ENCODE measurements around the gene ROBO2. TPM values are rescaled to one million over a fixed set of nuclear protein-coding genes. Genes with fewer than 3 reads are reported as not detected.
"Not testable (repeated sequence)": the region's sequence is repeated elsewhere in the genome, so short reads cannot be mapped to it uniquely, and the experiment has no call there.

ROBO2 gene
- total RNA-seq, 2 experiments from 2014 or later, result not detected

DNA sequence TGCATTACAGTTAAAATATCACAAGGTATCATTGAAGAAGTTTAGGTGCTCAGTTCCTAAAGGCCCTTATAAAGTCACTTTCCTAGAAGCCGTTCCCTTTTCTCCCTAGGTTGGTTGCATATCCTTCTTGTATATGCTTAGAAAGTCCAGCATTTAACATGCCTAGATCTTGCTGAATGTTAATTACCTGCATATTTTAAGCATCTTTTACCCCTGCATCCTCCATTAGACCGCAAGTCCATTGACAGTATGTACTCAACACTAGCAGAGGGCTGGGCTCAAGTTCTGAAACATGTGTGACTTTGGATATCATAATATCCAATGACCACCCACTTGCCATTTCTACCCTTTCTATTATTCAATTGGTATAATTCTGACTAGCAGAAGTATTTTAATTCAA, 336.6 kb downstream of the ROBO2 start:
- Mint-ChIP-seq H3K4me3 (no peak overlapping the region), H3K27ac (no peak overlapping the region), H3K4me1 (ENCODE audit: low read depth) (no peaks in the 10 kb centered on the region), H3K36me3 (ENCODE audit: low read depth) (no peaks in the 10 kb centered on the region), H3K27me3 (ENCODE audit: low read depth) (no peaks in the 10 kb centered on the region), H3K9me3 (peaks cover 6% of the 10 kb centered on the region)
- intact Hi-C loops (cut with micrococcal nuclease), result no loop called here
- no peak for DNase-seq
- CTCF ChIA-PET, result no interaction called here

DNA sequence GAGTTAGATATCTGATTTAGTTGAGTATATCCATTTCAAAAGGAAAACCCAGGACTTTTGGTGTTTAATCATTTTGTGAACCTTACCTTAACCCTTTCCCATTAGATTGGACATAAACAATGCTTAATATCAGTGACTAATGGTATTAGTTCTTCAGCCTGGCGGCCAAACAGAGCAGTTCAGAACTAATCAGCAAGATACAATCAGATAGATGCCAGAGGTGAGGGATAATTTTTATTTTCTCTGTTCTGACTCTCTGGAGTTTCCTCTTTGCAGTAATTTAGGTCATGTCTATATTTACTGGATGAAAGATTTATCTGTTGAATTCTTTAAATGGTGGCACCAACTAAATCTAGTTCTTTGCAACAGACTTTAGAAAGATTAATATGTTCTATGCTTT, 337.8 kb downstream of the ROBO2 start:
- CTCF ChIA-PET, result no interaction called here
- H3K9me3 Mint-ChIP-seq, result peaks cover 10% of the 10 kb centered on the region
- no peak for DNase-seq
- H3K27ac Mint-ChIP-seq, result no peak overlapping the region
- no peaks in the 10 kb centered on the region for H3K4me1 Mint-ChIP-seq (ENCODE audit: low read depth)
- intact Hi-C loops (cut with micrococcal nuclease), result no loop called here
- H3K27me3 Mint-ChIP-seq (ENCODE audit: low read depth), result no peaks in the 10 kb centered on the region
- H3K4me3 Mint-ChIP-seq, result no peak overlapping the region
- H3K36me3 Mint-ChIP-seq (ENCODE audit: low read depth), result no peaks in the 10 kb centered on the region

- no peaks in the 10 kb centered on the region for H3K4me1 Mint-ChIP-seq (ENCODE audit: low read depth)
- H3K27ac Mint-ChIP-seq, result no peak overlapping the region
- no peak overlapping the region for H3K4me3 Mint-ChIP-seq
- H3K36me3 Mint-ChIP-seq (ENCODE audit: low read depth), result no peaks in the 10 kb centered on the region
- no peaks in the 10 kb centered on the region for H3K27me3 Mint-ChIP-seq (ENCODE audit: low read depth)
- no peak for DNase-seq
- H3K9me3 Mint-ChIP-seq, result peaks cover 9% of the 10 kb centered on the region
- CTCF ChIA-PET, result no interaction called here
- intact Hi-C loops (cut with micrococcal nuclease), result no loop called here
Measured at GRCh38 chr3:77380136-77380535, 340.2 kb downstream of the ROBO2 start.

- H3K9me3 Mint-ChIP-seq, result peaks cover 9% of the 10 kb centered on the region
- DNase-seq, result no peak
- no peak overlapping the region for H3K27ac Mint-ChIP-seq
- no peaks in the 10 kb centered on the region for H3K36me3 Mint-ChIP-seq (ENCODE audit: low read depth)
- no peak overlapping the region for H3K4me3 Mint-ChIP-seq
- H3K27me3 Mint-ChIP-seq (ENCODE audit: low read depth), result no peaks in the 10 kb centered on the region
- no peaks in the 10 kb centered on the region for H3K4me1 Mint-ChIP-seq (ENCODE audit: low read depth)
- CTCF ChIA-PET, result no interaction called here
- intact Hi-C loops (cut with micrococcal nuclease), result no loop called here
Measured at GRCh38 chr3:77381431-77381830, 341.5 kb downstream of the ROBO2 start.

DNA sequence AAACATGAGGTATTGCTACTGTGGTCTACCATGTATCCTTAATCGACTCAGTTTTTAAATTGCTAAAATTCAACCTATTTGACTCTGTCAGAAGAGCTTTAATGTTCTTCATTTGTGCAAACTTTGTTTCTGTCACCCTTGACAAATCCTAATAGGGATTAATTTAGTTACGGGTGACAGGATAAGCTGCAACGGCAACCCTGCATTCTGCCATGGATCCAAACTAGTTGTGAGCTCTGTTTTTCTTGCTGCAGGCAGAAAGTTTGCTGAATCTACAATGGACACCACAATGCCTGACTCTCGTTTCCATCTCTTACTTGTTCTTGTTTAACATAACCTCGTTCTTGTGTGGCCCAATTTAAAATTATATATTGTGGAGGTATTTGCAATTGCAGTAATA, 352.3 kb downstream of the ROBO2 start:
- intact Hi-C loops (cut with micrococcal nuclease), result no loop called here
- Mint-ChIP-seq H3K27ac (no peak overlapping the region), H3K4me1 (ENCODE audit: low read depth) (no peaks in the 10 kb centered on the region), H3K9me3 (peaks cover 5% of the 10 kb centered on the region), H3K27me3 (ENCODE audit: low read depth) (no peaks in the 10 kb centered on the region), H3K36me3 (ENCODE audit: low read depth) (no peaks in the 10 kb centered on the region), H3K4me3 (no peak overlapping the region)
- CTCF ChIA-PET, result no interaction called here
- DNase-seq, result no peak

- Mint-ChIP-seq H3K36me3 (ENCODE audit: low read depth) (no peaks in the 10 kb centered on the region), H3K9me3 (peaks cover 3% of the 10 kb centered on the region), H3K4me1 (ENCODE audit: low read depth) (no peaks in the 10 kb centered on the region), H3K4me3 (no peak overlapping the region), H3K27ac (no peak overlapping the region), H3K27me3 (ENCODE audit: low read depth) (no peaks in the 10 kb centered on the region)
- CTCF ChIA-PET, result interaction anchor here (0.7 kb wide), 1 partner anchor 68 kb away, joined by 3 read pairs; no protein-coding TSS in a partner anchor
- no peak for DNase-seq
- intact Hi-C loops (cut with micrococcal nuclease), result no loop called here
Measured at GRCh38 chr3:77394046-77394445, 354.1 kb downstream of the ROBO2 start.

DNA sequence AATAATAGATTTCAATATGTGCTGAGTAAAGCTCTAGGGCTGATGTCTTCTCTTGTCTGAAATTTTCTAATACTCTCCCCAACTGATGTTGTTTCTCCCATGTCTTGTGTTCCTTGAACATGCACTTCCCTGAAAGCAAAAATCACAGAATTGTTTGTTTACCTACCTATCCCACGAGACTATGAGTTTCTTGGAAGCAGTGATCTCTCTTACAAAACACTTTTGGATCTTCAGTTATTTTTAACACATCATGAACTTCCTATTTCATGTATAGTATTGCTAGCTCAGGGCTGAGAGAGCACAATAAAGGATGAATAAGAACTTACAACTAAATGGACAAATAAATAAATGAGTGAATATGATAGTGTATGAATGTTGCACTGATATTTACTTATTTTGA, 365.0 kb downstream of the ROBO2 start:
- H3K27ac Mint-ChIP-seq, result no peak overlapping the region
- no peak overlapping the region for H3K4me3 Mint-ChIP-seq
- intact Hi-C loops (cut with micrococcal nuclease), result no loop called here
- DNase-seq, result no peak
- H3K9me3 Mint-ChIP-seq, result peaks cover 1% of the 10 kb centered on the region
- H3K4me1 Mint-ChIP-seq (ENCODE audit: low read depth), result no peaks in the 10 kb centered on the region
- CTCF ChIA-PET, result interaction anchor here (0.6 kb wide), 1 partner anchor 709 kb away, joined by 3 read pairs; no protein-coding TSS in a partner anchor
- H3K27me3 Mint-ChIP-seq (ENCODE audit: low read depth), result no peaks in the 10 kb centered on the region
- H3K36me3 Mint-ChIP-seq (ENCODE audit: low read depth), result no peaks in the 10 kb centered on the region

- peaks cover 5% of the 10 kb centered on the region for H3K9me3 Mint-ChIP-seq
- H3K36me3 Mint-ChIP-seq (ENCODE audit: low read depth), result no peaks in the 10 kb centered on the region
- no peaks in the 10 kb centered on the region for H3K4me1 Mint-ChIP-seq (ENCODE audit: low read depth)
- no peak for DNase-seq
- H3K27ac Mint-ChIP-seq, result no peak overlapping the region
- no peaks in the 10 kb centered on the region for H3K27me3 Mint-ChIP-seq (ENCODE audit: low read depth)
- intact Hi-C loops (cut with micrococcal nuclease), result no loop called here
- no peak overlapping the region for H3K4me3 Mint-ChIP-seq
- CTCF ChIA-PET, result no interaction called here
Measured at GRCh38 chr3:77407441-77407840, 367.5 kb downstream of the ROBO2 start.

- H3K36me3 Mint-ChIP-seq (ENCODE audit: low read depth); H3K27ac Mint-ChIP-seq; H3K9me3 Mint-ChIP-seq; DNase-seq; H3K4me1 Mint-ChIP-seq (ENCODE audit: low read depth); H3K27me3 Mint-ChIP-seq (ENCODE audit: low read depth); intact Hi-C loops (cut with micrococcal nuclease); CTCF ChIA-PET; H3K4me3 Mint-ChIP-seq: not testable (repeated sequence)
Measured at GRCh38 chr3:77410334-77410733, 370.4 kb downstream of the ROBO2 start.

DNA sequence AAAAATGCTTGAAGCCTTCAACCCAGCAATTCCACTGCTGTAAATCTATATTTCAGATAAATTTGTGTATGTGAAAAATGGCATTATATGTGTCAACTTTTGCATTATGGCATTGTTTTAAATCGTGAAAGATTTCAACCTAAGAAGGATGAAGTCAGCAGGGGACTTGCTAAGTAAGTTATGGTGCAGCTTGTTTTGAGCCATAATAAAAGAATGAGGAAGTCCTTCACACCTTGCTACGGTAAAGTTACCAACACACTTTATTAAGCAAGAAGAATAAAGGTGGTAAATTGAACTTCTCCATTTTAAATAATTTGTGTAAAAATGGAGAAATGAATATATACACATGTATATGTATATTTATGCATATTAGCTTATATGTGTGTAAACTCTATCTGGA, 371.4 kb downstream of the ROBO2 start:
- CTCF ChIA-PET, result no interaction called here
- no peaks in the 10 kb centered on the region for H3K36me3 Mint-ChIP-seq (ENCODE audit: low read depth)
- H3K27me3 Mint-ChIP-seq (ENCODE audit: low read depth), result no peaks in the 10 kb centered on the region
- intact Hi-C loops (cut with micrococcal nuclease), result no loop called here
- H3K4me3 Mint-ChIP-seq, result no peak overlapping the region
- no peak for DNase-seq
- peaks cover 10% of the 10 kb centered on the region for H3K9me3 Mint-ChIP-seq
- no peak overlapping the region for H3K27ac Mint-ChIP-seq
- H3K4me1 Mint-ChIP-seq (ENCODE audit: low read depth), result no peaks in the 10 kb centered on the region

DNA sequence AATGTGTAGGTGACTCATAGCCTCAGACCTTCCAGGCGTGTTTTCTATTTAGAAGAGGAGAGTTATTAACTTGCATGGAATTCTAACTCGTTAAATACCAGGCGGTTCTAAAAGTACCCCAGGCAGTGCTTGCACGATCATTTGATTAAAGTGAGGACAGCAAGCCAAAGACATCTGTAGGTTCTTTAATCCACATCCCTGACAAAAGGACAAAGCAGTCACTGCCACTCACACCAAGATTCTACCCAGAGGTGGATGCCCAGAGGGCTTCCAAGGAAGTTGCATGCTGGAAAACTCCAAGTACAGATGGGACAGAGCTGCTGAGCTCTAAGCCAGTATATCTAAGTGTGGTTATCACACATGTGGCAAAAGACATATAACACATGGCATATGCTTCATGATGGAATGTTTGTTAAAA, 372.1 kb downstream of the ROBO2 start:
- Mint-ChIP-seq H3K27me3 (ENCODE audit: low read depth) (no peaks in the 10 kb centered on the region), H3K4me3 (no peak overlapping the region), H3K27ac (no peak overlapping the region), H3K36me3 (ENCODE audit: low read depth) (no peaks in the 10 kb centered on the region), H3K9me3 (peaks cover 10% of the 10 kb centered on the region), H3K4me1 (ENCODE audit: low read depth) (no peaks in the 10 kb centered on the region)
- CTCF ChIA-PET, result no interaction called here
- DNase-seq, result no peak
- intact Hi-C loops (cut with micrococcal nuclease), result no loop called here

DNA sequence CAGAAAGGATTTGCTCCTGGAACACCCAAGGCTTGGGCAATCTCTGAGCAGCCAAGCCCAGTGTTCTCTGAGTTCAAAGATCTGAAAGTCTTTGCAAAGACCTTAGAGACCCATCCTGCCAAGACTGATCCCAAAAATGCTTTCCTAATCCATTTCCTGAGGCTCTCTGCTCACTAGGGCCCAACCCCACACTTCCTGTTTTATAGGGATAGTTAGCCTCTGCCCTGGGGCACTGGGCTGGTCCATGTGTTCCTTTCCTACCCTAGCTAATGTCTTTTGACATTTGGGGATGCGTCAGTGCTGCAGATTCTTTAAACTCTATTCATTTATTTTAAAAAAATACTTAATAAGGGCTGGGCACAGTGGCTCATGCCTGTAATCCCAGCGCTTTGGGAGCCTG, 372.7 kb downstream of the ROBO2 start:
- H3K27ac Mint-ChIP-seq, result no peak overlapping the region
- intact Hi-C loops (cut with micrococcal nuclease), result no loop called here
- peaks cover 10% of the 10 kb centered on the region for H3K9me3 Mint-ChIP-seq

GRCh38 chr3:77414881-77415280, 375.0 kb downstream of the ROBO2 start:
- CTCF ChIA-PET, result no interaction called here
- Mint-ChIP-seq H3K27me3 (ENCODE audit: low read depth) (no peaks in the 10 kb centered on the region), H3K27ac (no peak overlapping the region), H3K9me3 (peaks cover 10% of the 10 kb centered on the region), H3K4me3 (no peak overlapping the region), H3K4me1 (ENCODE audit: low read depth) (no peaks in the 10 kb centered on the region), H3K36me3 (ENCODE audit: low read depth) (no peaks in the 10 kb centered on the region)
- intact Hi-C loops (cut with micrococcal nuclease), result no loop called here
- DNase-seq, result no peak

More for the DNA sequence above, 372.7 kb downstream of the ROBO2 start:
- Mint-ChIP-seq H3K4me1 (ENCODE audit: low read depth) (no peaks in the 10 kb centered on the region), H3K4me3 (no peak overlapping the region), H3K27me3 (ENCODE audit: low read depth) (no peaks in the 10 kb centered on the region), H3K36me3 (ENCODE audit: low read depth) (no peaks in the 10 kb centered on the region)
- no peak for DNase-seq
- CTCF ChIA-PET, result interaction anchor here (0.5 kb wide), 1 partner anchor 106 kb away, joined by 3 read pairs; no protein-coding TSS in a partner anchor

DNA sequence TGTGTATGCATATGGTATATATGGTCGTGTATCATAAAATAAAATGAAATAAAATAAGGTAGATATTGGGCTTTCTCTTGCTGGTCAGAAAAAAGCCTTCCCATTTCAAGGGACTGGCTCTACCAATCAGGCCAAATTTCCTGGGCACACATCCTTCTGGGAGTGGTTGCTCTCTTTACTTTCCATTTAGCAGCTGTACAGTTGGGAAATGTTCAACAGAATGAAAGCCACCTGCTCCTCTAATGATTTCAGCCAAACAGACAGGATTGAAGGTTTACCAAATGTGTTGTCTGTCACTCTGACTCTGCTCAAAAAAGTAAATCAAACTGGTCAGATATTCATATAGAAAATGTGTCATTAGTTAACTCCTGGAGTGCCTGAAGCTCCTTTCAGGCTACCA, 380.4 kb downstream of the ROBO2 start:
- CTCF ChIA-PET, result no interaction called here
- H3K27ac Mint-ChIP-seq, result no peak overlapping the region
- H3K9me3 Mint-ChIP-seq, result peaks cover 5% of the 10 kb centered on the region

More for the DNA sequence above, 380.4 kb downstream of the ROBO2 start:
- Mint-ChIP-seq H3K4me1 (ENCODE audit: low read depth) (no peaks in the 10 kb centered on the region), H3K36me3 (ENCODE audit: low read depth) (no peaks in the 10 kb centered on the region), H3K4me3 (no peak overlapping the region), H3K27me3 (ENCODE audit: low read depth) (no peaks in the 10 kb centered on the region)
- intact Hi-C loops (cut with micrococcal nuclease), result no loop called here
- DNase-seq, result no peak
